NCI-H82 treated with DMSO at 0.1 percent for 48 hours (cell line): ENCODE results near the gene HDAC2.
"Not testable (repeated sequence)": the region's sequence is repeated elsewhere in the genome, so short reads cannot be mapped to it uniquely, and the experiment has no call there.

Experiments used
- DNase-seq: peaks from one replicate; lab custom pipeline; 2025; ENCODE audit not compliant: unreplicated experiment; lab: John Stamatoyannopoulos, UW

HDAC2 gene

DNA sequence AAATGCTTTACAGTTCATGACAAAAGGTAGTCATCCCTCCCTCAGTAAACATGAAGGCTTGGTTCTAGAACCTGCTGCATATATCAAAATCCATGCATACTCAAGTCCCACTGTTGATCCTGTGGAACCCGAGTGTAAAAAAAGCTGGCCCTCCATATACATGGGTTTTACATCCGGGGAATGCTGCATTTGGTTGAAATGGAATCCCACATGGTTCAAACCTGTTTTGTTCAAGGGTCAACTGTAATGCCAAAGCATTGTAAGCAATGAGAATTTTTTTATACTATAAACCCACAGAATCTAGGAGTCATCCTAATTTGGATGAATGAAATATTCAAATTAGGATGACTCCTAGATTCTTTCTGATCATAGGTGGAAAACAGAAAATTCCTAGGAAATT lies 5.9 kb upstream of the HDAC2 start:
- no peak for DNase-seq

DNA sequence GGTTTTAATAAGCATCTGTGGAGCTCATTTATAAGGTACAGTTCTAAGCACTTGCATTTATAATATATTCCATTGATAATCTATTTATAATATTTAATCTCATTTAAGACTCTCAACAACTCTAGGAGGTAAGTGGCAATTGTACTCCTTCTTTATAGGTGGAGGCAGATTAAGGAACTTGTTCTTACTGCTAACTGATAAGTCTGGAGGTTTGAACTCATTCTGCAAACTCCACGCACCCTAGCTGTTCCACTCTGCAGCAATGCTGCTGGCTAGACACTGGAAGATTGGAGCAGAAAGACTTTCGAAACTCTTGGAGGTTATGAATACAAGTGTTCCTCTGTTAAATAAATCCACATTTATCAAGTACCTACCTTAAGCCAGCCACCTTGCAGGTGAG lies 793 bp upstream of the HDAC2 start:
- peak; percentile 20 for DNase-seq

DNA sequence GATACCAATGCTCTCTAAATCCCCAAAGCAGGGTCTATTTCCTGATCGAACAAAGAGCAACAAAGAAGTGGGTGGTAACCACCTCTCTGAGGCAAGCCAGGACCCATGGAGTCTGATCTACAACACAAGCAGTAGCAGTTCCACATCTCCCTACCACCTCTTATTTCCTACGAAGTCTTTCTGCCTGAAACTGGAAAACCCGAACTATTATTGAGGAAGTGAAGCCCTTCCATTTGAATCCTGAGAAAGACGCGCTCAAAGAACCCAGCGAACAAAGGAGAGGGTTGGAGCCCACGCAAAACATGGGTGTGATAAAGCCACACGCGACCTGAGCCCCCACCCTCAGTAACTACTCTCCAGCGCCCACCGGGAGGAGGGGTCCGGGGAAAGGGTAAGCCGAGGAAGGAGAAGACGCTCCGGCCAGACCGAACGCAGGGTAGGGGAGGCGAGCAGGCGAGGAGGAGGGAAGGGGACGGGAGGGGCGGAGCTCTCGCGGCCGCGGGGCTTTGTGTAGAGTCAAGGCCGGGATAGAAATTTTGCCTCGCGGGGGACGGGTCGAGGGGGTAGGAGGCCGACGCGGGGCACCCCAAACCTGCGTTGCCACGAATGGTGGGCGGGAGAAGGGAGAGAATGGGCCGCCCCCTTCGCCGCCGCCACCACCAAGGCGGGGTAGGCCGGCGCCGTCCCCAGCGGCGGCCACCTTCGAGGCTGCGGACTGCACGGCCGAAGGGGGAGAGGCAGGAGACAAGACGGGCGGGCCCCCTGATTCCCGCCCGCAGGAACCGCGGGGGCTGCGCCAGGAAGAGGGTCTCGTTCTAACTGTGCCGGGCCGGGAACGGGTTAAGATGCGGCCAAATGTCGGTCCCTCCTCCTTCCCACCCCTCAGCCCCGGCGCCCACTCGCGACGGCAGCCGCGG lies 802 bp downstream of the HDAC2 start:
- peak; percentile 11 for DNase-seq

DNA sequence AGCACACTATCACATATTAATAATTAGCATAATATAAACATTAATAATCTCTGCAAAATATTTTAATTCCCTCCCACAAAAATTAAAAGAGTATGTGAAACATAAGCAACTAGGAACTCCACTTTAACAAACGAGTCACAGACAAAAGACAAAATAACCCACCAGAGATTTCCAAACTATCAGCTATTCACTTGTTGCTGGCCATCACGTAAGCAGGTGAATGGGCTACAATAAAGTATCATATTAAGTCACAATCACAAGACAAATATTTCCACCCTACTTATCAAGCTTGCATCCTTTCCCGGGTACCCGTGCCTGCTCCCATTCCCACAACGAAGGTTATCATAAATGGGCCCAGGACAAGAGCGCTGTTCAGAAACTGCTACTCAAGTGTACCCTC lies 2.5 kb downstream of the HDAC2 start:
- no peak for DNase-seq

DNA sequence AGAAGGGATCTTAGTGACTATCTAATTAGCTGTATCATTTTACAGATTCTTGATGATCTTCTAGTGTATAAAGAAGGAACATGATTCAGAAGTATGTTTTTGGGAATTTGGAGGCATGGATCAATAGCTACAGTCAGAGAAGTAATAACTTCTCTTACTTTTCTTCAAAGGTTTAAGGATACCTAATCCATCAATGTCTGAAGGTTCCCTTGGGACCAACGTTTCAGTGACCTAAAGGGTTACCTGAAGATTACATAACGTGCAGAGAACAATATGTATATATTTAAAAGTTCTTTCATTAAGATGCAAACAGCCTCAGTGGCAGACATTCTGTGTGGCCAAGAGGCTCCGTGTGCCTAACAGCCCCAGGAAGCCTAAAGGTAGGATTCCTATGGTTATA lies 3.2 kb downstream of the HDAC2 start:
- DNase-seq, result no peak

DNA sequence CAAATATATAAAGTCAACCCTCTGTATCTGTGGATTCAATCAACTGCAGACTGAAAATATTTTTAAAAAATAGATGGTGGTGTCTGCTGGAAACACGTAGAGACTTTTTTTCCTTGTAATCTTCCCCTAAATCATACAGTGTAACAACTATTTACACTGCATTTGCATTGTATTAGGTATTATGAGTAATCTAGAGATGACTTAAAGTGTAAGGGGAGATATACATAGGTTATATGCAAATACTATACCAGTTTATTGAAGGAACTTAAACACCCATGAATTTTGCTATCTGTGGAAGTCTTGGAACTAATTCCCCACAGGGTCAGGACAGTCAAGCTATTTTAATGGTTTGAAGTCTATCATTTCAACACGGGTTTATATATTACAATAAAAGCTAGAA lies 10.2 kb downstream of the HDAC2 start:
- no peak for DNase-seq

DNA sequence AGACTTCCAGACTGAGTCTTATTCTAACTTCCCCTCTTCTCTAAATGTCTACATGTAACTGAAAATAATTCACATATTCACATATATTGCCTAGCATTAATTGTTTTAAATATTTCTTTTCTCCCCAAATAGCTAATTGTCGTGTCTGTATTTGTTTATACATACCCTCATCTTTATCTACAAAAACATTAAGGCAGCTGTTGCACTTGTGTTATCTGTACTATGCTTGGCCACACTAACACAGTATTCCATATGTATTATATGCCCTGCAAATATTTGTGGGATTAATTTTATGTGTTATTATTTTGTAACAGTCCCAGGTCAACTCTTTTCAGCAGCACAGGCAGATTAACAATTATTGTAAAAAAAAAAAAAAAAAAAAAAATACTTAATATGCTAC lies 11.7 kb downstream of the HDAC2 start:
- no peak for DNase-seq

DNA sequence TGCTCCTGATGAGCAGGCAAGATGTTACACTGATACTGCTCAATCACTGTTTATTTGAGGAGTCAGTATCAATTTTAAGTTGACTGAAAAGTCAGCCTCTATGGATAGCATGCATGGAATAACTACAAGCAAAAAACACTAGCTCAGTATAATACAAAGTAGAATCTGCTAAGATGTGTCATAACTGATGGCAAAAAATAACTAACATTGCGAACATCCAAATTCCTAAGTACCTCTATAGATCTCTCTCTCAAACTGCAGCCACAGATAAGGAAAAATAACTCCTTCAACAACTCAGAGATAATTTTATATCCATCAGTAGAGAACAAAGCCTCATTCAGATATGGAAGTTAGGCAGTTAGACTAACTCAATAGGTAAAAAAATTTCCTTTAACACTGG lies 16.3 kb downstream of the HDAC2 start:
- DNase-seq, result no peak

DNA sequence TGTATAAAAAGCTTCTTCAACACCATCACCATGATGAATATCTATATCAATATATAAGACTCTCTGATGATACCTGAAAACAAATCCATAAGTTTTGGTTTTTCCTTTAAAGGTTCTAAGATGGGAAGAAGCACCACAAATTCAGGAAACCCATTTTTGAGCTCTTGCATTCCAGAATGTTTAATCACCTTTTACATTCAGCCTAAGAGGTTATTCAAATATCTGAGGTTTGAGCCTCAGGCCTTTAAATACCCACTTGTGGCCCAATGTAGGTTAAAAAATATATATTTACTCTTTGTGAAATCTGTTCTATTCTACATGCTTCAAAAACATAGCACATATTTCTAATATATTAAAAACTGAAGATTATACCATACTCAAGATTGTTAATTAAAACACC lies 17.6 kb downstream of the HDAC2 start:
- no peak for DNase-seq

DNA sequence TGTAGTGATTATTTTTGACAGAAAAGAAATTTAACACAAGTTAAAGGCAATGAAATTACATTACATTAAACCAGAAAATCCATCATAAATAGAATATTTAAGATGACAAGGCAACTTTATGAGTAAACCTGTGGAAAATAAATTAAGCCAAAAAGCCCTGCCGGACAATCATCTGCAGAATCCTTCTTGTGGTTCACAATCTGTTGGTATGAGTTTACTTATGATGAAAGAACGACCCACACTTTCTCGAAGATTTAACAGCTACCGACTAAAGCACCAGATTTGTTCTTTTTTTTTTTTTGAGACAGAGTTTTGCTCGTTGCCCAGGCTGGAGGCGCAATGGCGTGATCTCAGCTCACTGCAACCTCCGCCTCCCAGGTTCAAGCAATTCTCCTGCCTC lies 21.4 kb downstream of the HDAC2 start:
- DNase-seq, result no peak

DNA sequence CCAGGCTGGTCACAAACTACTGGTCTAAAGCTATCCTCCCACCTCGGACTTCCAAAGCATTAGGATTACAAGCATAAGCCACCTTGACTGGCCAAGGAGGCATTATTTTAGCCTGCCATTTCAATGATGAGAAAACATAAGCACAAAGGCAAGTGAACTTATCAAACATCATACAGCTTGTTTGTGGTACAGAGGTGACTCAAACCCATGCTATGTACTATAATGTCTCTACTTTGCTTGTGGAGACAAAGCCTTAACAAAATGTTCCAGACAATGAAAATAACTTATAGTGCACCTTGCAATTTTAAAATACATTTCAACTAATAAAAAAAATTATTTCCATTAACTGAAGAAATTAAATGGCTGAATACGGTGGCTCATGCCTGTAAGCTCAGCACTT lies 26.2 kb downstream of the HDAC2 start:
- DNase-seq, result no peak

DNA sequence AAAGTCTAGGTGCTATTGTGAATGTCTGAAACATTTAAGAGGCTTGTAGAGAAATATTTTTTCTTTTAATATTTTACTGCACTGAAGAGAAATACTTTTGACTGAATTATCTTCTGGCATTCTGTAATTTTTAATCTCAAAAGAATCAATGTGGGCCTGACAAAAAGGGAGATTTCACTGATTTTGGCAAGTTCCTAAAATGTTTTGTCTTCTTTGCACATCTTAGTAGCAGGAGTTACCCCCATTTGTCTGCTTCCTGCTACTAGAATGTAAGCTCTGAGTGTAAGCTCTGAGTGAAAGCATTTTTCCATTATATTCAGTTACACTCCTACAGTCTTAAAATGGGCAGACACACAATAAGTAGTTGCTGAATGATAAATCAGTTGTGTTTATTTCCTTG lies 31.1 kb downstream of the HDAC2 start:
- no peak for DNase-seq

DNA sequence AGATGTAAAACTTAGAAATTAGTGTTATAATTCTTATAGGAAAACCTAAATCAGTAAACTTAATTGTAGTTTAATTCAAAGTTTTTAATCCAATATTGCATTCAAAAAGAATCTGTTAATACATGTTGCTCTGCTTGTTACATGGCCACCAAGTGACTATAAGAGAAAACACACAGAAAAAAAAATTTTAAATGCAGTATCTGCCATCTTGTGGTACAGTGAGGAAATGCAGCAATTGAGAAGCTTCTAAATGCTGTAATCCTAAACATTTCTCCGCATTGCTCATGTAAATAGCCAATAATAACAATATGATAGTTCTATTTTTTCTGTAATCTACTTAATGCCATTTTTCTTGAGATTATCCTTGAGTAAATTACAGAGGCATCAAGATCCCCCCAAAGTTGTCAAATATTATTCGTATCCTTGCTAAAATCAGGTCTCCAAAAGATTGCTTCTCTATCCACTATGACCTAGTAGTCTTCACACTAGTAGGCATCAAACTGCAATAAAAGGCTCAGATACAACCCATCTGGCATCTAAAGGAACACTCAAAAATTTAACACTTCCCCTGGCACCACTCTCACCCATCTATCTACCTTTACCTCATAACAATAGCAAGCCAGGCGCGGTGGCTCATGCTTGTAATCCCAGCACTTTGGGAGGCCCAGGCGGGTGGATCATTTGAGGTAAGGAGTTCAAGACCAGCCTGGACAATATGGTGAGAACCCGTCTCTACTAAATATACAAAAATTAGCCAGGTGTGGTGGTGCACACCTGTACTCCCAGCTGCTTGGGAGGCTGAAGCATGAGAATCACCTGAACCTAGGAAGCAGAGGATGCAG lies 34.6 kb downstream of the HDAC2 start:
- peak; percentile 12 for DNase-seq

DNA sequence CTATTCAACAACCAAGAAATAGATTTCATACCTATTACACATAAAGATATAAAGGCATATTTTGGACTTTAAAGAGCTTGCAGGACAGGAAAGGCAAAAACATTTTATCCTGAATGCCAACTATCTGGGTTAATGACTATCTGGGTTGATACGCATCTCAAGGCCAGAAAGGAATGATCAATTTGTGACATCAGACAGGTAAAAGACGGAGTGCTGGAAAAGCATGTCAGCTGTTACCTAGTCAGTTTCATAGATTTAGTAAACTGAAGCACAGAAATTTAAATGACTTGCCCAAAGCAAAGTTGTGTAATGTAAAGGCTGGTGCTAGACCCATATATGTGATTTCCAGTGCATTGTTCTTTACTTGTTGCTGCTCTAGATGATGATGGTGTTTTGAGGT lies 36.8 kb downstream of the HDAC2 start:
- no peak for DNase-seq

DNA sequence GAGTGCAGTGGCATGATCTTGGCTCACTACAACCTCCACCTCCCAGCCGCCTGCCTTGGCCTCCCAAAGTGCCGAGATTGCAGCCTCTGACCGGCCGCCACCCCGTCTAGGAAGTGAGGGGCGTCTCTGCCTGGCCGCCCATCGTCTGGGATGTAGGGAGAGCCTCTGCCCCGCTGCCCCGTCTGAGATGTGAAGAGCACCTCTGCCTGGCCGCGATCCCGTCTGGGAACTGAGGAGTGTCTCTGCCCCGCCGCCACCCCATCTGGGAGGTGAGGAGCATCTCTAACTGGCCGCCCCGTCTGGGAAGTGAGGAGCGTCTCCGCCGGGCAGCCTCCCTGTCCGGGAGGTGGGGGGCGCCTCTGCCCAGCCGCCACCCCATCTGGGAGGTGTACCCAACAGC lies 39.0 kb downstream of the HDAC2 start:
- not testable (repeated sequence) for DNase-seq

DNA sequence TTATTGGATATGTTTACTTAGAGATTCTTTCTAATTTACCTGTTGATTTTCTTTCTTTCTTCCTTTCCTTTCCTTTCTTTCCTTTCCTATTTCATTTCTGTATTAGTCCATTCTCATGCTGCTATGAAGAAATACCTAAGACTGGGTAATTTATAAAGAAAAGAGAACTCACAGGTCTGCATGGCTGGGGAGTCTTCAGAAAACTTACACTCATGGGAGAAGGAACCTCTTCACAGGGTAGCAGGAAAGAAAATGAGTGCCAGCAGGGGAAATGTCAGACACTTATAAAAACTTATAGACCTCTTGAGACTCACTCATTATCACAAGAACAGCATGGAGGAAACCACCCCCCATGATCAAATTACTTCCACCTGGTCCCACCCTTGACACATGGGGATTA lies 40.8 kb downstream of the HDAC2 start:
- no peak for DNase-seq

DNA sequence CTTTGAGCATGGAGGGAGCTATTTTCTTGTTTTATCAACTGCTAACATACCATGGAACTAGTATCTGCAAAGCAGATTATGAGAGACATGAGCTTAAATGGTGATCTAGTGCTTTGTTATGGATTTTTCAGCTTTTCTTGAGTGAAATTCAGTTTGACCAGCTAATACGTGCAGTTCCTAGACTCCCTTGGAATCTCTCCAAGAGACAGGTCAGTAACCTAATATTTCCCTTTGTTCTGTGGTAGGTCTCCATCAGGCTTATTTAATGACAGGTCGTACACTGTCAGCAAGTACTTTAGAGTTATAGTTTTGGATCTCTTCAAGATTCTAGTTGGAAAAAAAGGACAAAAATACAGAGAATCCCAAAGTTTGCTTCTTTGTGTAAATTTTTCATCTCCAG lies 43.9 kb downstream of the HDAC2 start:
- no peak for DNase-seq

DNA sequence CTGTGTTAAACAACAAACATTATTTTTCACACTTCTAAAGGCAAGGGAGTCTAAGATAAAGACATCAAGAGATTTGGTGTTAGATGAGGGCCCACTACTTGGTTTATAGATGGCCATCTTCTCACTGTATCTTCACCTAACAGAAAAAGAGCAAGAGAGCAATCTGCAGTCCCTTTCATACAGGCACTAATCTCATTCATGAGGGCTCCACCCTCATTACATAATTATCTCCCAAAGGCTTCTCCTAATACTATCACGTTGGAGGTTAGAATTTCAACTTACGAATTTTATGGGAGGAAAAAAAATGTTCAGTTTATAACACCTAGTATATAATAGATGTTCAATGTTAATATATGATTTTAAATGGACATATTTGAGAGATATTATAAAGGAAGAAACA lies 45.6 kb downstream of the HDAC2 start:
- no peak for DNase-seq

DNA sequence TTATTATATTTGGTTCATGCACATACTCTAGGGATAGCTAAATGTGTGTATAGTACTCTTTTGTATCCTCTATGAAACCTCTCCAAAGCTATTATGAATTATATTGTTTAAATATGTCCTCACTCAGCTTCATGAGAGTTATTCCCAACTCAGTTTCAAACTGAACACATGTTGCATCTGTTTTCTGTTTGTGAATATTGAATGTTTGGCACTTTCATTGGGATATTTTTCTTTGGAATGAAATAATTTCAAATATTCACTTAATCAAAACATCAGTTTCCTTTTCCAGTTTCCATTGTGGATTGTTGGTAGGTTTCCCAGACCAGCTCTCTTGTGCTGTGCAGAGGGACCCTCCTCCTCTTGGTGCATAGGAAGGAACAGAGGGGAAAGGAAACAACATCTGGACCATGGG lies 46.6 kb downstream of the HDAC2 start:
- DNase-seq, result no peak

DNA sequence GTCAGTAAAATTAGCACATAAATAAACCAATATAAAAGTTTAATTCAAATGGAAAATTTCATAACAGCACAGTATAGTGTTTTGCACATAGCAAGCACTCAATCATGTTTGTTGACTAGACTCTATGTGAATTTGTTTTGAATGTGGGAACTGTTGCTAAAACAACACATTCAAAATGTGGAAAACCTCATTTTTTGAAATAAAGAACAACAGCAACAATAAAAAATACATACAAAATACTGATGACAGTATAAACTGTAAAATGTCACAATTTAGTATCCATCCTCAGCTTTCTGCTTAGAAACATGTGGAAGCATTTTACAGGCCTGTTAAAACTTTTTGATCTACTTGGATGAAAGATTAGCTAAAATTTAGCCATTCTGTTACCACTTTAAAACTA lies 47.4 kb downstream of the HDAC2 start:
- no peak for DNase-seq

DNA sequence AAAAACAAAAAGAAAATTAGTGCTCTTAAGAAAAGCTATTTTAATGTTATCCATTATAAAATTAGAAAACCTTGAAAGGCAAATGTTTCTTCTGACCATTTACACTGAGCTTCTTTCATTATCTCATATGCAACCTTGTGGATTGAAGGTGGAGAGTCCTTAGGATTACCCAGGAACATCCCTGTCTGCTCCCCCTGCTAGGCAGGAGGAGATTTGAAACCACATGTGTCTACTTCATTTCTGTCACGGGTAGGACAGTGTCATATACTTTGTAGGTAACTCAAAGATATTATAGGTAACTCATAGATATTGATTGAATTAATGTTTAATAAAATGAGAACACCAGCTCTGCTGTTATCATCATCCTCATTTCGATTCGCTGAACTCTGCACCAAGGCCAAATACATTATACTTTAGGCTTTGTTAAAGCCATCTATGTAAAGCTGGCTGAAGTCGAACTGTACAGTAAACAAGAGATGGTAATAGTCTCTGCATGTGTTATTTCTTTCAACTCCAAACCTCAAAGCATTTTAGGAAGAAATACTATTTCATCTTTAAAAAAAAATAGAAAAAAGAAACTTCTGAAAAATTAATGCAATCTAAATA lies 49.5 kb downstream of the HDAC2 start:
- DNase-seq, result no peak
